GM21786 (cell line): Measurements from ENCODE around the gene NCOA3.

Experiments used
- ATAC-seq: cut with Tn5 transposase; IDR thresholded peaks from one replicate; pipeline ENCODE4 v1.9.1; 2021; ENCODE audit not compliant: unreplicated experiment

Gene NCOA3

GRCh38 chr20:47663354-47664067 lies 161.8 kb downstream of the NCOA3 start:
- no peak for ATAC-seq

- ATAC-seq: no peak
Measured at GRCh38 chr20:47664068-47664437, 162.4 kb downstream of the NCOA3 start.

GRCh38 chr20:47664744-47665143 lies 163.1 kb downstream of the NCOA3 start:
- ATAC-seq: no peak

GRCh38 chr20:47665221-47665991 lies 163.7 kb downstream of the NCOA3 start:
- no peak for ATAC-seq

GRCh38 chr20:47666304-47666703 lies 164.6 kb downstream of the NCOA3 start:
- no peak for ATAC-seq

- no peak for ATAC-seq
Measured at GRCh38 chr20:47667086-47667485, 165.4 kb downstream of the NCOA3 start.

GRCh38 chr20:47667531-47668312 lies 166.0 kb downstream of the NCOA3 start:
- ATAC-seq: no peak

GRCh38 chr20:47668313-47669151 lies 166.8 kb downstream of the NCOA3 start:
- no peak for ATAC-seq

GRCh38 chr20:47669152-47669425 lies 167.4 kb downstream of the NCOA3 start:
- no peak for ATAC-seq

GRCh38 chr20:47669489-47669888 lies 167.8 kb downstream of the NCOA3 start:
- no peak for ATAC-seq

- ATAC-seq: no peak
Measured at GRCh38 chr20:47669927-47670890, 168.5 kb downstream of the NCOA3 start.

GRCh38 chr20:47670913-47671312 lies 169.2 kb downstream of the NCOA3 start:
- ATAC-seq: no peak

- ATAC-seq: no peak
Measured at GRCh38 chr20:47672166-47672565, 170.5 kb downstream of the NCOA3 start.

GRCh38 chr20:47672886-47673670 lies 171.4 kb downstream of the NCOA3 start:
- ATAC-seq: no peak

- ATAC-seq: no peak
Measured at GRCh38 chr20:47673671-47673955, 171.9 kb downstream of the NCOA3 start.

GRCh38 chr20:47674145-47674544 lies 172.5 kb downstream of the NCOA3 start:
- no peak for ATAC-seq

- no peak for ATAC-seq
Measured at GRCh38 chr20:47674686-47675085, 173.0 kb downstream of the NCOA3 start.

GRCh38 chr20:47675190-47676142 lies 173.8 kb downstream of the NCOA3 start:
- no peak for ATAC-seq
